22Rv1 (cell line): Measurements from ENCODE around the gene PTPRD.

Source experiments
- CTCF ChIP-seq: fragments of 450-650 bp; IDR thresholded peaks from 2 replicates; pipeline ENCODE4 v1.5.1; 2017; ENCODE audit warnings: mild to moderate bottlenecking
- ZFX ChIP-seq: fragments of 450-650 bp; IDR thresholded peaks from 2 replicates; pipeline ENCODE4 v1.6.1; 2017; ENCODE audit warnings: antibody characterized with exemption, borderline replicate concordance

GRCh38 chr9:8287501-8287900 is 2325.3 kb downstream of the PTPRD start:
- TF ChIP-seq CTCF (no peak), ZFX (no peak)
